GM20000 (cell line): ENCODE results near the gene C2CD4D.

Experiments used
- DNase-seq: peaks from one replicate; pipeline ENCODE4 v3.0.0; 2012; ENCODE audit warnings: low spot score
- TF ChIP-seq, protein P1 (sequence below): IDR thresholded peaks from 2 replicates; pipeline ENCODE4 v1.5.1; 2012; ENCODE audit warnings: mild to moderate bottlenecking, control low read depth; ENCODE audit errors: extremely low read depth, missing control alignments

The C2CD4D gene

DNA sequence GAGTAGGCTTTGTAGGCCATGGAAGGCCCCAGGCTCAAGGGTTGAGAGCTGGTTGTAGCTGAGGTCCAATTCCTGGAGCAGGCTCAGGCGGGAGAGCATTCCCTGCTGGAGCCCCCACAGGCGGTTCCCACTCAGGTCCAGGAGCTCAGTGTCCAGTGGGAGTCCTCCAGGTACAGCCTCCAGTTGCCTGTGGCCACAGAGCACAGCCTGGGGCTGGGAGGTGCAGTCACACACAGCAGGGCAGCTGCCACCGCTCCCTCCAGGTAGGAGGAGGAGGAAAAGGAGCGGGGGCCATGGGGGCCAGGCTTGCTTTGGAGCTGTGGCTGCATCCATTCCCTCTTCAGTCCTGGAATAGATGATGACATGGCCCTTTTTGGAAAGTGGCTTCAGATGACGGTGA is 37.2 kb downstream of the C2CD4D start:
- no peak for DNase-seq
- TF ChIP-seq, protein P1, sequence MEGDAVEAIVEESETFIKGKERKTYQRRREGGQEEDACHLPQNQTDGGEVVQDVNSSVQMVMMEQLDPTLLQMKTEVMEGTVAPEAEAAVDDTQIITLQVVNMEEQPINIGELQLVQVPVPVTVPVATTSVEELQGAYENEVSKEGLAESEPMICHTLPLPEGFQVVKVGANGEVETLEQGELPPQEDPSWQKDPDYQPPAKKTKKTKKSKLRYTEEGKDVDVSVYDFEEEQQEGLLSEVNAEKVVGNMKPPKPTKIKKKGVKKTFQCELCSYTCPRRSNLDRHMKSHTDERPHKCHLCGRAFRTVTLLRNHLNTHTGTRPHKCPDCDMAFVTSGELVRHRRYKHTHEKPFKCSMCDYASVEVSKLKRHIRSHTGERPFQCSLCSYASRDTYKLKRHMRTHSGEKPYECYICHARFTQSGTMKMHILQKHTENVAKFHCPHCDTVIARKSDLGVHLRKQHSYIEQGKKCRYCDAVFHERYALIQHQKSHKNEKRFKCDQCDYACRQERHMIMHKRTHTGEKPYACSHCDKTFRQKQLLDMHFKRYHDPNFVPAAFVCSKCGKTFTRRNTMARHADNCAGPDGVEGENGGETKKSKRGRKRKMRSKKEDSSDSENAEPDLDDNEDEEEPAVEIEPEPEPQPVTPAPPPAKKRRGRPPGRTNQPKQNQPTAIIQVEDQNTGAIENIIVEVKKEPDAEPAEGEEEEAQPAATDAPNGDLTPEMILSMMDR, result no peak

DNA sequence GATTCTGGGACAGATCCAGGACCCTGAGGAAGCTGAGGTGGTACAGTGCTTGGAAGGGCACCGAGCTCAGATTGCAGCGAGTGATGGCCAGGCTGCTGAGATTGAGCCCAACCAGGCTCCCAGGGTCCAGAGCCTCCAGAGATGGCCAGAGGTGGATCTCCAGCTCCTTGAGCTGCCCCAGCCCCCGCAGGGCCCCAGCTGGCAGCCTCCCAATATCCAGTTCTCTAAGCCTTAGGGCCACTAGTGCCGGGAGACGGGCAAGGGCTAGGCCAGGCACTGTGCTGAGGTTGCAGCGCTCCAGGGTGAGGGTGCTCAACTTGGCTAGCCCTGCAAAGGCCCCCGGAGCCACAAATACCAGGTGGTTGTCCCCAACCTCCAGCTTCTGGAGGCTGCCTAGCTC is 37.8 kb downstream of the C2CD4D start:
- DNase-seq, result no peak
- TF ChIP-seq, protein P1, result no peak

DNA sequence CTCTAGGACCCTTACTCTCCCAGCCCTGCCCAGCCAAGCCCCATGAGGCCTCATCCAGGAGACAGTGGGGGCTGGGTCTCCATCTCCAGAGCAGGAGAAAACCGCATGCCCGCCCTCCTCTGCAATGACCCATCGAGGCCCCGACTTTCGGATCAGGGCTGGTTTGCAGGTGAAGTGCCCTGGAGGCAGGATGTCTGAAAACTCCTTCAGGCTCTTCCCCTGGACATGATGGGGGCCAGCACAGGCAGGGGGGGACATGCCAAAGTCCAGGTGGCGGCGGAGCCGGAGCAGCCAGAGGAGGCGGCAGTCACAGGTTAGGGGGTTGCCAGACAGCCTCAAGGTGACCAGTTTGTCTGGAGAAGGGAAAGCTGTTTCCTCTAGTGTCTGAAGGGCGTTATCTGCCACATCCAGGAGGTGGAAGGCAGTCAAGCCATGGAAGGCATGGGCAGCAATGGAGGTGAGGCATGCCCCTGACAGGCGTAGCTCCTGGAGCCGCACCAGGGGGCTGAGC is 38.3 kb downstream of the C2CD4D start:
- DNase-seq, result no peak
- TF ChIP-seq, protein P1, result no peak

DNA sequence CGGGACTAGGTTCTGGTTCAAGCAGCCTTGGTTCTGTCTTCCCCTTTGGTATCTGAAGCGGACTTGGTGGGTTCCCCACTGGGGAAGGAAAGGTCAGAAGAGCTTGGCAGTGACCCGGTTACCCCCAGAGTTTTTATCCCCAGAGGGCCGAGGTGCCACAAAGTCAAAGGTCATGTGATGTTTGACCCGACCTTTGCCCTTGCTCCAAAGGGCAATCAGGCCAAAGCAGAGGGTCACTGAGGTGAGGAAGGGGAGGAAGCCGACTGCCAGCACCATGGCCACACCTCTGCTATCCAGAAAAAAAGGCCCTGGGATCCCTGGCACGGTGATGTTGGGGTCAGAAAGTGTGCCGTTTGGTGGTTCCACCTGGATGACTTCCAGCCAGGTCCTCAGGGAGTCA is 38.8 kb downstream of the C2CD4D start:
- no peak for DNase-seq
- TF ChIP-seq, protein P1, result no peak

DNA sequence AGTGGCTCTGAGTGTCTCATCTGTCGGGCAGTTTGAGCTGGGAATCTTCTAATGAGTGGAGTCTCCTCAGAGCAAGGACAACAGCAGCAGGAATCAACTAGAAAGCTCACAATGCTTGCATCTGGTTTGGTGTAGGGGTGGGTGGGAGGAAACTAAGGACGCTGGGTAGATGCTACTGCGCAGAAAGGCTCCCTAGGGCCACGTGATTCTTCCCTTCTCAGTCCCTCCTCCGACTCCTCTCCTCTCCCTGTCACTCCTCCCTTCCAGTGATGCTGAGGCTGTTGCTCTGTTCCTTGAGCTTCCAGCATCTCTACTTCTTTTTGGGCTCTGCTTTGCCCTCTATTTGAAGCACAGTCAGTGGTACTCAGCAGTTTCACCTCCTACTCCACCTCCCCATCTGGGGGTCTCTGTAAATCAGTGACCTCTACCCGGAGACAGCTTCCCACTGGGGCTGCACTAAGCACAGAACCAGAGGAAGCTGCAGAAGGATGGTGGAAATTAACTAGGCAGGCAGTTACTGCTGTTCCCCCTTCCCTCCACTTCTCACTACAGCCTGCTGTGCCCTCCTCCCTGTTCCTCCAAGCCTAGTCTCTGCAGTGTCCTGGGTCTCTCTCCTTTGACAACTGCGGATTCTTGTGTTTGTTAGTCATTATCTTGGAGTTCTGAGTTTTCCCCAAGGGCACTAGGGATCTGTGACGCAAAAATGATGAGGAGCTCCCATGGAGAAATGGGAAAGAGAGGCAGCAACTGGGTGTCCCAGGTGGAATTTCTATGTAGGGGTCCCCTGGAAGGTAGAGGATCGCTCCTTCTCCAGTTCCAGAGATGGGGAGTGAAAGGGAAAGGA is 40.2 kb downstream of the C2CD4D start:
- TF ChIP-seq, protein P1, result no peak
- no peak for DNase-seq

DNA sequence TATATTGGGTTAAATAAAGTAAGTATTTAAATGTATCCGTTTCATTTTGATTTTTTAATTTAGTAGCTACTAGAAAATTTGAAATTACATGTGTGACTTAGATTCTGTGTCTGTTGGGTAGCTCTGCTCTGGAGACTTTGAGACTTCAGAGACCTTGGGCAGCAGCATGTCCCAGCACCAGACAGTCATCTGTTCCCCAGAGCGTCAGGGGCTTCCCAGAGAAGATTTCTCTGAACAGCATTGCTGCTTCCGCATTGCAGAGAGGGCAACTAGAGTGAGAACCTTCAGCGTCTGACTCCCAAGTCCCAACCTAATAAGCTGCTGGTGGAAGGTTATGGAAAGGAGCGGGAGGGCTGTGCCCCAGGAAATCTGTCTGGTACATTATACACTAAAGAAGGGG is 41.0 kb downstream of the C2CD4D start:
- TF ChIP-seq, protein P1, result no peak
- DNase-seq, result no peak

DNA sequence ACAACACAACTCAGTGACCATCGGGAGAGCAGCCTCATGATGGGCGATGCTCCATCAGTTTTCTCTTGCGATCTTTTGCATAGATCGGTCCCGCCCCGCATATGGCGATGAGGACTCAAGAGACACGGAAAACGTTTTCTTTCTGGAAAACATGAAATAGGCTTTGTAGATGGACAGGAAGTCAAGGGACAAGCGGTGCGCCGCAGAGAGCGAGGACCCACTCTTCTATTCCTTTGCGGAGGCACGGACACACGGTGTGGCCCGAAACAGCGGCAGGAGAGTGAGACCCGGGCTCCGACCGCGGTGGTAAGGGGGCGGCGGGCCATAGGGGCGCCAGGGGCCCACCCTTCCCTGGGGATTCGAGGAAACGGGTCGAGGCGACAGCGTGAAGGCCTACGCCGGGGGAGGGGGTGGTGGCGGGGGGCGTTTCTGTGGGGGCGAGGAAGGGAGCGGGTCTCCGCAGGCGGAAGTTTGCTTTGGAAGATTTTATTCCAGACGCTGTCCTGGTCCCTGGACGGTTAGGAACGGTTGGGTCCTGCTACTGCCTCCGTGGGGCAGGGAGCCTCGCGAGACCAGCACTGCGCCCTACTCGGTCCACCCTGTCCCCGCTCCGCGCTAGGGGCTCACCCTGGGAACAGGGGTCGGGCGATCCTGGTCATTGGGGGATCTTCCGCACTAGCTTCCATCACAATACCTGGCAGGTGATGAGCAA is 48.5 kb downstream of the C2CD4D start:
- TF ChIP-seq, protein P1, result no peak

More for the DNA sequence above, 48.5 kb downstream of the C2CD4D start:
- no peak for DNase-seq
